Hepatic stellate cell (primary cell): ENCODE results near the gene PTBP3.

Source experiments
- DNase-seq: peaks from one replicate; pipeline ENCODE4 v3.0.0; 2011; ENCODE audit warnings: low spot score

PTBP3 gene

DNA sequence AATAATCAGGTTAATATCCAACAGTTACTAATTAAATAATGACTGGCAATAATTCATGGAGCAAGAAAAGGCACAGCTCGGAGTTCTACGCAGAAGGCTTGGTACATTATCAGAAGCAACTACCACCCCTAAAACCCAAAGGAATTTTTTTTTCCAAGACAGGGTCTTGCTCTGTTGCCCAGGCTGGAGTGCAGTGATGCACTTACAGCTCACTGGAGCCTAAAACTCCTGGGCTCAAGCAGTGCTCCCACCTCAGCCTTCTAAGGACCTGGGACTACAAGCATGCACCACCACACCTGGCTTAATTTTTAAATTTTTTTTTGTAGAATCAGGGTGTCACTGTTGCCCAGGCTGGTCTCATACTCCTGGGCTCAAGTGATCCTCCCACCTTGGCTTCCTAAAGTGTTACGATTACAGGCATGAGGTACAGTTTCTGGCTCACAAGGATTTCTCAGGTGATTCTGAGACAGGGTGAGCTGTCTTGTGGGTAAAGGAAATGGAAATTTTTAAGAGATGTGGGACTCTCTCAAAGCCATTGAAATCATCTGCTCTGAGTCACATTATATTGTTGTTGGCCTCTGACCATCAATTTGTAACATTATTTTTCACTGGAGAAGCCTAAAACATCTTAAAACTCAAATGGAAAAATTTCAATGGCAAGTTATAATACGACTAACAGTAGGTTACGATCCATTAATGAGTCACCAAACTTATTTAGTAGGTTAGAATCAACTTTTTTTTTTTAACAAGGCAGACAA lies 26.8 kb upstream of the PTBP3 start:
- no peak for DNase-seq

DNA sequence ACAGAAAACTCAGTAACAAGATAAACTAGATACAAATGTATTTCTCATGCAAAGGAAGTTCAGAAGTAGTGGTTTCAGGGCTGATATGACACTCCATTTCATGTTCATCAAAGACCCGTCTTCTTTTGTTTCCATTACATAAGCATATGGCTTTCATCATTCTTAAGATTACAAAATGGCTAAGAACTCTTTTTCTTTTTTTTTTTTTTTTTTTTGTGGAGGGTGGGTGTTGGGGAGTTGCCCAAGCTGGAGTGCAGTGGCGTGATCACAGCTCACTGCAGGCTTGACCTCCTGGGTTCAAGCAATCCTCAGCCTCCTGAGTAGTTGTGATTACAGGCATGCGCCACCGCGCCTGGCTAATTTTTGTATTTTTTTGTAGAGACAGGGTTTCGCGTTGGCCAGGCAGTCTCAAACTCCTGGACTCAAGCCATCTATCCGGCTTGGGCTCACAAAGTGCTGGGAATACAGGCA lies 22.0 kb upstream of the PTBP3 start:
- DNase-seq: no peak

DNA sequence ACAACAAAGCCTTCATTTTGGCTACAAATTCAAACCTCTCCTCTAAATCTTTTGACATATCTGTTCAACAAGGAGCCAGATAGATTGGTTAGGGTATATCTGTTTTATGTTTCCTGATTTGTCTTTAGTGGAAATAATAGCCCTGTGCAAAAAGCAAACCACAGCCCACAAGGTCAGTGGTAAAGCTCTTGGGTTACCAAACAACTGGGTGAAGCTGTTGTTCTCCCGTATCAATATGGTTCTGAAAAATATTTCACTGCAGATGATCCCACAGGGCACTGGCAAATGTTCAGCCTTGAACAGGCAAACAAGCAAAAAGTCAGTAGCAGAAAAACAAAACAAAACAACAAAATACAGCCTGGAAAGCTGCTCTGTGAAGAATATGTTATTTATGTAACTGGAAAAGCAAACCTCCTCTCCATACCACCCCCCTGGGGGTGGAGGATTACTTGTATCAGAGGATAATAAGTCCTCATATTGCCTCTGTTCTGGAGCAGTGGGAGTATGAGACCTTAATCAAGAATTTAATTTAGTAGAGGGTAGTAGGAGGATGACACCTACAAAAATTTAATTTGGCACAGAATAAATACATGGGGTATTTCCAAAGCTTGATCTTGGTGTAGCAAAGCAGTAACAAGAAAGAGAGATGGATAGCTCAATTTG lies 20.8 kb upstream of the PTBP3 start:
- no peak for DNase-seq

DNA sequence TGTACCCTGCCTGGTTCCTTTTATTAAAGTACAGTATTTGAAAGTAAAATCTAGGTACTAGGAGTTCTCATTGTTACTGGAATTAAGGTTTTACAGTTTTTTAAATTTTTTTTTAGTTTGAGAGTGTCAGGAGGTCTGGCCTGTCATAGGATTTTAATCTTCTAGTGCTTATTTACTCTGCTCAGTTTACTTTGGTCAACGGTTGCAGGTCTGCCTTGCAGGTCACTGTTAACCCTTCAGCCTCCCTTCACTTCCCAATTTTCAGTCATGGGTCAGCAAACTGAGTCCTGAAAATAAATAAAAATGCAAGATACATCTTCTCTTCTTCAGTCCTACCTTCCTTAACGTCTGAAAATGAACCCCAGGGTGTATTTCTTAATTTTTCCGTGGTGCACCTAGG lies 18.8 kb upstream of the PTBP3 start:
- no peak for DNase-seq

DNA sequence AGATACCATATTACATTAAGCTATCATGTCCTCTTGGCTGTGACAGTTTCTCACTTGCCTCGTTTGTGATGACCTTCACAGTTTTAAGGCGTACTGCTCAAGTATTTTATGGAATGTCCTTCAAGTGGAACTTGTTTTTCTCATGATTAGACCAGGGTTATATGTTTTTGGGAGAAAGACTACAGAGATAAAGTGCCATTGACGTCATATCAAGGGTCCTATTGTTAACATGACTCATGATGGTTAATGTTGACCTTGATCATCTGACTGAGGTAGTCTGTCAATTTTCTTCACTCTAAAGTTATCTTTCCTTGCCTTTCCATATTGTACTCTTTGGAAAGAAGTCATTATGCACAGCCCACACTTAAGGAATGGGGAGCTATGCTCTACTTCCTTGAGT lies 17.8 kb upstream of the PTBP3 start:
- no peak for DNase-seq

DNA sequence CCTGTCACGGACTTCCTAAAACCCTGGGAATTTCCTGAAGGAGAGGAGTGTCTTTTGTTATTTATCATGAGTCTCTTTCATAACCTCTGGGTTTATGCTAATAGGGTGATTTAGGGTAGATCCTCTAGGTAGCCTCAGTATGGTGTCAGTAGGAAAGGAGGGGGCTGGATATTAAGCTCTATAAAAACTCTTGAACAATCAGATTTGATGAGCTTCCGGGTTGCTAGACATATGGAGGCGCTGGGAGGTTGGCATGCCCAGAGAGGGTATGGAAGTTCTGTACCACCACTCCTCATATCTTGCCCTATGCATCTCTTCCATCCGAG lies 15.6 kb upstream of the PTBP3 start:
- DNase-seq: no peak

DNA sequence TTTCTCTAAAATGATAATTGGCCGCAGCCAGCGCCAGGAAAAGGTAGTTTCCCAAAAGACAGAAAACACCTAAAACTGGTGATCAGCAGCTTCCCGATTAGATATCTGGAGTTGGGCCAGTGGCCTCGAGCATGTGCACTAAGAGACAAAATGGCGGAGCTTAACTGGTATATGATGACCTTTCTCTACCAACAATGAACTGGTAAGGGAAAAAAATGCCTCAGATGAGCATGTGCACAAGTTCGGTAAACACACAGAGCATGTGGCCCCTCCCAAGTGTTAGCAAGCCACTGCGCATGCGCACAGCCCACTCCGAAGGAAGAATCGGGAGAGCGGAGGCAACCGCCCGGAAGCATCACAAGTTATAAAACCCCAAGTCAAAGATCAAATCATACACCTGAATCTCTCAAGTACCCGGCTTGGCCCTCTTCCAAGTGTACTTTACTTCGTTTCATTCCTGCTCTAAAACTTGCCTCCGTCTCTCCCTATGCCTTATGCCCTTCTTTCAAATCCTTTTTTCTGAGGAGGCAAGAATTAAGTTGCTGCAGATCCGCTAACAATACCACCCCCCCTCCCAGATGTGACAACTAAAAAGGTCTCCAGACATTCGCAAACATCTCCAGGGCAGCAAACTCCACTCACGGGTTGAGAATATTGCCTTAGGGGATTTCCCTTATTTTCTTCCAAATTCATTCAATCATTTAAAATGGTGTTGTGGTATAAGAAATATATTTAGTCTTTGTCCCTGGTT lies 15.0 kb upstream of the PTBP3 start:
- peak; percentile 41 for DNase-seq

DNA sequence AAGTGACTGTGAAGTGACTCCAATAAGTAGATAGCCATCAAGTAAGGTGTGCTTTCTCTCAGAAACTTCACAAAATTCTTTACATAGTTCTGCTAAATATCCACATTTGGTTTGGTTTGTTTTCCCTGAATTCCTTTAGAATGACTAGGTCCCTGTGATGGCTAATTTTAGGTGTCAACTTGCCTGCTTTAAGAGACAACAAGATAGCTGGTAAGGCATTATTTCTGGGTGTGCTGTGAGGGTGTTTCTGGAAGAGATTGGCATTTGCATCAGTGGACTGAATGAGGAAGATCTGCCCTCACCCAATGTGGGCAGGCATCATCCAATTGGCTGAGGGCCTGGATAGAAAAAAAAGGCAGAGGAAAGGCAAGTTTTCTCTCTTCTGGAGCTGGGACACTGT lies 8.3 kb upstream of the PTBP3 start:
- DNase-seq: no peak

DNA sequence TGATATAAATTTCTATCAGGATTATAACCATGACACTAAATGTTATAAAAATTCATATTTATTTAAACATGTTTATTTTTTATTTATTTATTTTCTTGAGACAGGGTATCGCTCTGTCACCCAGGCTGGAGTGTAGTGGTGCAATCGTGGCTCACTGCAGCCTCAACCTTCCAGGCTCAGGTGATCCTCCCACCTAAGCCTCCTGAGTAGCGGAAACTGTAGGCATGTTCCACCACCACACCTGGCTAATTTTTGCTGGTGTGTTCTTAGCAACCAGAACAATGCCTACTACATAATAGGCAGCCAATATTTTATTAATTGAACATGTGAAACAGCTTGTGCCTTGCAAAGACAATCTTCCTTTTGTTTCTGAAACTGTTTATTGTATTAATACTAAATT lies 6.5 kb upstream of the PTBP3 start:
- DNase-seq: no peak

DNA sequence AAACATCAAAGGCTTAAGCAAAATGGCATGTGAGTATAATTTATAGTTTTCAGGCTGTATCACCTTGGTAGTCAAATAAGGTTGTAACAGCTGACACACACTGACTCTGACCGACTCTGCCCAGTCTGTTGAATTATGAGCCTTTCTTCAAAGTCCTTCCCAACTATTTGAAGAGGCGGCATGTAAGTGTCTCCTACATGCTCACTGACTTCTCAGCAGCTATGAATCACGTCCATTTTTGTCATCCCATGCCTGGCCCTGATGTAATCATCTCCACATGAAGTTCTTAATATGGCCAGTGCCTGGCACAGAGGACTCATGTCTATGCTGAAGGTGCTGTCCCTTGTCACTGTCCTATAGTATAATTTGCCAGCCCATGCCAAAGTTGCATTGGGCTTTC lies 5.1 kb upstream of the PTBP3 start:
- peak; percentile 44 for DNase-seq

DNA sequence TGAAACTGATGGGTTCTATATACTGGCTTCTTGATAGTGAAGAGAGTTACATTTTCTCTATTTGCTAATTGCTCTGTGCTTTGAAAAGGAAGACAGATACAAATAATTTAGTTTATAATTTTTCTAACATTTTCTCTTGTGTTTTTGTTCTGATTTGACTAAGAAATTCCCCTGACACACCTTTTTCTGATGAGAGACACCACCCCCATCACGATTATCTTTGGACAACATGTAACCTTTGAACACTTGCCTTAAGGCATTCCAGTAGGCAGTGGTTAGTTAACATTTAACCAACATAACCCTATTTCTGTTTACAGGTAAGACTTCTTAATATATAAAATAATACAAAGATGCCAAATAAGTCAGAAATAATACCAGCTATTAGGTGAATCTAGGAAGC lies 4.1 kb upstream of the PTBP3 start:
- DNase-seq: no peak

DNA sequence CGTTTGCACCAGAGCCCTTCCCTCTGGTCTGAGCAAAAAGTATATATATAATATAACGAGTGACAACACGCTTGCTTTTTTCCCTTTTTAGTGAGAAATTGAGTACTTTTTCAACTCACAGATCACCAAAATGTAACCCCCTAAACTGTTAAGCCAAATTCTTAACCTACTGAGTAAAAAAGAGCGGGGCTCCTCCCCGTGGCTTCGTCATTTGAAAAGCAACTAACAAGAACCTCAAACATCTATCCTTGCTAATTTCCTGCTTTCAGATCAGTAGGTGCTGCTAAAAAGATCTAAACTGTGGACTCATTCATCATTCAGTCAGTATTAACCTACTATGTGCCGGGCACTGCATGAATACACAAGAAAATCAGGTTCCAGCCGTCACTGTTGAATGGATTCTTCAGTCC lies 1.0 kb upstream of the PTBP3 start:
- no peak for DNase-seq

DNA sequence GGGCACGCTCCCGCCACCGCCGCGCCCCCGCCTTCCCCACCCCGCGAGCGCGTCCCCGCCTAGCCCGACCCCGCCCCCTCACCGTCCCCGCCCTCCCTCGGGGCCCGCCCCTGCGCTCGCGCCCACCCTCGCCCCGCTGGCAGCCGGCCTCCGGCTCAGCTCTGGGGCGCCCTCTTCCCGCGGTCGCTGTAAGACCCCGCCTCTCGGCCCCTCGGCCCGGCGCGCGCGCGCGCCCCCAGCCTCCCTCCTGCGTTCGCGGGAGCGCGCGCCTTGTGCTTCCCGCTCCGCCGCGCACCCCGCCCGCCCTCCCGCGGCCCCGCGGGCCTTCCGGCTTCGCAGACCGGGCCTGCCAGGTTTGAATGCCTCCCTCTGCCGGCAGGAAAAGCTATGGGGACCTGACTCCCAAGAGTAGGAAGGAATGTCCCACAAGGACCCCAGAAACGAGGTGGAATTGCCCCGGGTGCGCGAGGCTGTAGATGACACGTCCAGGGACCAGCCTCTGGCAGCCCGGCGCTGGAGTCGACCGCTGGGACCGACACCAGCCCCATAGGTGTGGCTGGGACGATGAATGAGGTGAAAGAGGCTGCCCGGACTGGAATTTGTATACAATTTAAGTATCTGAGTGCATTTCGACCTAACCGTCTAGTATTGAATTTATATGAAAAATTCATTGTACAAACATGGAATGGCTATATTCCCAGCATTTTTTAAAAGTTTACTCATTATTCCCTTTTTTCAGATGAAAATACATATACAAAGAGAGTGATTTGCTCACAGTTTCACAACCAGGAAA lies 416 bp upstream of the PTBP3 start:
- peak; percentile 97 for DNase-seq

DNA sequence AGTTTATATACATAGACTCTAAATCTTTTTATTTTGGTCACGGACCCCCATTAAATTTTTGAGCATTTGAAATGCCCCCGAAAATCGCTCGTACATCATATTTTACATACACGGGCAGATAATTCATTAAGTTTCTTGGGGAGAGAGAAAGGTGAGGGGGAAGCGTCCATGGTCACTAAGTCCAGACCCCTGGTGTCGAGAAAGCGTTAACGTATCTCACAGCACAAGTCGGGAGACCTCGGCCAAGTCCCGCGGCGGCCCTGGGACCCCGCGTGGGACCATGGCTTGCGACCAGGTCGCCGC lies 794 bp downstream of the PTBP3 start:
- no peak for DNase-seq

DNA sequence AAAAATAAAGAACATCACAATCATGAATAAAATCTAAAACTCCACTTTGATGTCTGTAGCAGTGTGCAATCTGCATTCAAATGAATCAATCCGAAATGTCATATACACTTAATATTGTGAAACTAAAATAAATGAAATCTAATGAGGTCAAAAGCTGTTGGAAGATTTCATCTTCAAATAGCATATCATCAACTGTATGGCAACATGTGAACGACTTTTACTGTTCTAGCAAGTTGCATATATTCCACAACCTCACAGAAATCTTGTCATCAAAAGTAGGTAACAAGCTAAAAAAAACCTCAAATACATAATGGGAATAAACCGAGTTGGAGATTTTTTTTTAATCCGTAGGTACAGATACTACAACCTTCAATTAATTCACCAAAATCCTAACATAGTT lies 1.2 kb downstream of the PTBP3 start:
- no peak for DNase-seq

DNA sequence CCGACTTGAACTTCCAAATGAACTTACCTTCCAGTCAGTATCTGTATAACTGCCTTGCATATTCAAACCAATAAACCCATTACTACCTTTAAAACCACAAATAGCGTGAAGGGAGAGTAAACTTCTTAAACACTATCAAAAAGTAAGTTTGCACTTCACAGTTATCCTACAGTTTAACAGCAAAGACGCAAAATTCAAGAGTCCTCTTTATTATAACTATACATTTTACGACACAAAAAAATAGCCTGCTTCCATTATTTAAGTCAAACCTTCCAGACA lies 1.8 kb downstream of the PTBP3 start:
- DNase-seq: no peak

DNA sequence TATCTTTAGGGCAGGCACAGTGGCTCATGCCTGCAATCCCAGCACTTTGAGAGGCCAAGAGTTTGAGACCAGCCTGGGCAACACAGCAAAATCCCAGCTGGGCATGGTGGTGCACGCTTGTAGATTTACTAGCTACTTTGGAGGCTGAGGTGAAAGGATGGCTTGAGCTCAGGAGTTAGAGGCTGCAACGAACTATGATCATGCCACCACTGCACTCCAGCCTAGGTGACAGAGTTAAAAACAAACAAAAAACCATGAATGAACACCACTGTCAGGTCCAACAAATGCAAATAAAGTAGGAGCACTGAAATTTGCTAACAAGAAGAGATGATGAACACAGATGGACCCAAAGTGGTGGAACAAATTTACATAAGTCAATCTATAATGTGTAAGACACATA lies 4.9 kb downstream of the PTBP3 start:
- no peak for DNase-seq

DNA sequence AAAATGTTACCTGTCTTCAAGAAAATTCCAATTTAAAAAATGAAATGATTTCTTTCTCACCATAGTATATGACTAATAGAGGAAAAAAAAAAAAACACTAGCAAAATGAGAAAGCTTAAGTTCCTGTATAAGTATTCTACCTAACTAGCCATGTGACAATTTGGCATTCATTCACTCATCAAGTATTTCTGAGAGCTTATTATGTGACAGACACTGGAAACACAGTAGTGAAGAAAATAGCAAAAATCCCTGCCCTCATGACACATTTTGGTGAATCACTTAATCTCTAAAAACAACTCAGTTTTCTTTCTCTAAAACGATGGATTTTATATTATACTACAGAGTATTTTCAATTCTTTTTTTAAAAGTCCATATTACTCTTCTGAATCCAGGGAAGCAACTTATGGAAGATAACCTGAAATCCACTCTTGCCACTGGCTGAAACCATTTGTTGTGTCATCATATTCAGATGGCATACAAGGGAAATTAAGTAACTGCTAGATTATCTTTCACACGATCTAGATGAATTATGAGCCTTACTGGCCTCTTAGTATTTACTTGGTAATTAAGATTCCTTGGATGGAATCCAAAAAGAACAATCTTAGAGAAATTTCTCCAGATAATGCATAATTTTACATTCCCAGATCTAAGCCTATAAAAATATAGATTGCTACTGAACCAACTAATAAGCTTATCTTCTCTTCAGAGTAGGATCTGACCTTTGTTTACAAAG lies 5.5 kb downstream of the PTBP3 start:
- DNase-seq: no peak

DNA sequence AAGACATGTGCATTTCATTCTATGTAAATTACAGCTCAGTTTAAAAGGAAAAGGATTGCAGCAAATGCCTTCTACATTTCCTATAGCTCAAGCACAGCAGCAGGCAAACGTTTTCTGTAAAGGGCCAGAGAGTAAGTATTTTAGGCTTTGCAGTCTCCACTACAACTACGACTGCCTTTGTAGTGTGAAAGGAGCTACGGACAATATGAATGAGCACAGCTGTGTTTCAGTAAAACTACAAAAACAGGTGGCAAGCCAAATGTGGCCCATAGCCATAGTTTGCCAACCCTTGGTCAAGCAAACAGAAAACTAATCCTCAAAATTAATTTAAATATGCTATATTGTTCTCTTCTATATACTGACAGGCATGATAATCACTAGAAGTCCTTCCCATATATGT lies 7.2 kb downstream of the PTBP3 start:
- DNase-seq: no peak

DNA sequence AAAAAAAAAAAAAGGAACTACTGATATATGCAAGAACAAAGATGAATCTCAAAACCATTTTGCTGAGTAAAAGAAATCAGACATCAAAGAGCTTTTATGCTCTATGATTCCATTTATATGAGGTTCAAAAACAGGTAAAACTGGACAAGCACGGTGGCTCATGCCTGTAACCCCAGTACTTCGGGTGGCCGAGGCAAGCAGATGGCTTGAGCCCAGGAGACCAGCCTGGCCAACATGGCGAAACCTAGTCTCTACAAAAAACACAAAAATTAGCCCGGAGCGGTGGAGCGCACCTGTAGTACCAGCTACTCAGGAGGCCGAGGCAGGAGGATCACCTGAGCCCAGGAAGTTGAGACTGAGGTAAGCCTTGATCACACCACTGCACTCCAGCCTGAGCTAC lies 7.8 kb downstream of the PTBP3 start:
- DNase-seq: no peak

DNA sequence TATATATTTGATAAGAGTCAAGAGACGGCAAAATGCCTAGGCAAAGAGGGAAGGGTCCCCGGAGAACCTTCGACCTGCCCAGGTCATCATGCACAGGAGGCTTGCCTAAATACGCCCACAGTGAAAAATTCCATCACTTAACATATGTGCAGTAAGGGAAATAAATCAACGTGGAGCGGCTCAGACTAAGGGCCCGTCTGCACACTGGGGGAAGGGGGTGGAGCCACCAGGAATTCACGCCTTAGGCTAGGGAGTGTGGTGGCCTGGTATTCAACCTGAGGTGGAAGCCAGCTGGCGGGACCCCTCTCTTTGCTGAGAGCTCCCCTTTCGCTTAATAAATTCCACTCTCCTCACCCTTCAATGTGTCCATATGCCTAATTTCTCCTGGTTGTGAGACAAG lies 8.3 kb downstream of the PTBP3 start:
- DNase-seq: no peak

DNA sequence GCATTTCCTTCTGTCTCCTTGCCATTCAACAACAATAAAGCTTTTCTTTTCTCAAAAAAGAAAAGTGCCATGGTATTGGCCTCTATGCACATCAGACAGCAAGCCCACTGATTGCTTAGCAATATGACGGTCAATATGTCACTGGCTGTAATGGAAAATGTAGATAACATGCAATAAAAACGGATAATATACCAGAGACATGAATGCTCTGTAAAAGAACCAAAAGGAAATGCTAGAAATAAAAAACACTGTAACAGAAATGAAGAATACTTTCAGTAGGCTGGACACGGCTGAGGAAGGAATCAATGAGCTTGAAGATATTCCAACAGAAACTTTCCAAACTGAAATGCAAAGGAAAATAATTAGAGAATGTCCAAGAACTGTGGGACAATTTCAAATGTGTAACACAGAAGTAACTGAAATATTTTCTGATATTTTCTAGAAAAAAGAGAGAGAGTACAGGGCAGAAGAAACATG lies 10.0 kb downstream of the PTBP3 start:
- DNase-seq: no peak
